GM12878 (cell line): ENCODE measurements around the gene BCOR. TPM values are rescaled to one million over a fixed set of nuclear protein-coding genes. Genes with fewer than 3 reads are reported as not detected.

ENCODE experiments used
- CBFB ChIP-seq: IDR thresholded peaks from 2 replicates; pipeline ENCODE4 v1.6.1; 2016; ENCODE audit warnings: antibody characterized with exemption, low read depth
- CHD4 ChIP-seq: fragments of 200-600 bp; sonication (generic); IDR thresholded peaks from 2 replicates; pipeline ENCODE4 v1.6.1; 2016; ENCODE audit warnings: mild to moderate bottlenecking
- CREB1 ChIP-seq: IDR thresholded peaks from 2 replicates; pipeline ENCODE4 v1.6.1; 2012; ENCODE audit warnings: low read depth, mild to moderate bottlenecking, inconsistent platforms
- EZH2 ChIP-seq: IDR thresholded peaks from 2 replicates; pipeline ENCODE4 v1.6.1; 2012; ENCODE audit warnings: low read depth, mild to moderate bottlenecking, control low read depth, inconsistent platforms, low read length, borderline replicate concordance; ENCODE audit not compliant: control insufficient read depth
- KDM1A ChIP-seq: fragments of 200-600 bp; sonication (generic); IDR thresholded peaks from 2 replicates; pipeline ENCODE4 v1.6.1; 2016; ENCODE audit warnings: borderline replicate concordance
- YY1 ChIP-seq: IDR thresholded peaks from 2 replicates; pipeline ENCODE4 v1.6.1; 2011; ENCODE audit warnings: low read depth, mild to moderate bottlenecking, low read length
- ZNF207 ChIP-seq: fragments of 450-650 bp; IDR thresholded peaks from 2 replicates; pipeline ENCODE4 v1.6.1; 2014; ENCODE audit warnings: antibody characterized with exemption, mild to moderate bottlenecking, borderline replicate concordance
- polyA plus RNA-seq, 11 experiments: library from polyadenylated mRNA; depleted of rRNA in 4 of 11; unstranded in 6 of 11; stranded (reverse) in 5 of 11; fragments of >200 nt; fragmentation: Nextera tagmentation in 4 of 11; fragmentation: Illumina TruSeq in 1 of 11; extraction: Ambion mirVana in 4 of 11; extraction: Trizol in 1 of 11; gene quantifications; 1 replicate in 1 of 11; 2 replicates in 10 of 11; pipeline versions ENCODE4 v1.2.1 to v1.2.3, GENCODE V29; 2011 to 2016; ENCODE audit warnings: inconsistent platforms in 2 of 11, missing spikeins in 2 of 11, low read depth in 1 of 11
- total RNA-seq, 4 experiments: library from RNA; depleted of rRNA in 3 of 4; stranded (reverse); fragments of >200 nt in 3 of 4; fragmentation: Illumina TruSeq in 1 of 4; extraction: Trizol in 1 of 4; gene quantifications; 2 replicates each; pipeline versions ENCODE4 v1.2.1 to v1.2.3, GENCODE V29; 2013 to 2021
- TF ChIP-seq, protein P1 (sequence below): fragments of 450-650 bp; formaldehyde crosslinking; IDR thresholded peaks from 2 replicates; pipeline ENCODE4 v1.5.0; 2022; ENCODE audit warnings: mild to moderate bottlenecking, missing genetic modification characterization
- TF ChIP-seq, protein P2 (sequence below): IDR thresholded peaks from 2 replicates; pipeline ENCODE4 v1.6.1; 2011; ENCODE audit warnings: low read depth, low read length, improper control_type of control experiment, borderline replicate concordance
- TF ChIP-seq, protein P3 (sequence below): fragments of 450-650 bp; IDR thresholded peaks from 2 replicates; pipeline ENCODE4 v1.6.1; 2018; ENCODE audit warnings: borderline replicate concordance, mild to moderate bottlenecking; ENCODE audit not compliant: partially characterized antibody
- TF ChIP-seq, protein P4 (sequence below): IDR thresholded peaks from 2 replicates; pipeline ENCODE4 v1.6.1; 2011; ENCODE audit warnings: low read depth, mild to moderate bottlenecking, low read length, moderate library complexity, borderline replicate concordance; ENCODE audit errors: extremely low read depth
- TF ChIP-seq, protein P5 (sequence below): fragments of 450-650 bp; IDR thresholded peaks from 2 replicates; pipeline ENCODE4 v1.6.1; 2017; ENCODE audit warnings: antibody characterized with exemption, mild to moderate bottlenecking, moderate library complexity

BCOR gene
- total and polyA plus RNA-seq, 10 of the 15 experiments (the other 5 are each of a cell fraction or from before 2014, with no cell fraction given): 5.1 to 16.4 (median 10.1) TPM

DNA sequence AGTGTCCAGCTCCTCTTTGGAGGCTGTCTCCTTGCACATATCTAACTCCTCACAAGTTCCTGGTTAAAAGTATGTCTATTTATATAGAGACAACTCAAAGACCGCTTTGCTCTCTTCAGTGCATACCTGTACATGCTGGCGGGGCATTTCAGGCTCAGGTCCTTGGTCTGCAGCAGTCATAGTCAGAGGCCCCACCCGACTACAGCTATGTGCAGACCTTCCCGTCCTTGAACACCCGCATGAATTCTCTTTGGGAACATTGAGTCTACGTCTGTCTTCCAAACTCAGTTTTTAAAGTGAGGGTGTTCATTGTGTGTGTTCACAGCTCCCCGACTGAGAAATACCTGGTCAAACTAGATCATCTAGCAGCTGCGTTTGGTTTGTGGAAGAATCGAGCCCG, 4.2 kb downstream of the BCOR start (continued):
- TF ChIP-seq, protein P1, sequence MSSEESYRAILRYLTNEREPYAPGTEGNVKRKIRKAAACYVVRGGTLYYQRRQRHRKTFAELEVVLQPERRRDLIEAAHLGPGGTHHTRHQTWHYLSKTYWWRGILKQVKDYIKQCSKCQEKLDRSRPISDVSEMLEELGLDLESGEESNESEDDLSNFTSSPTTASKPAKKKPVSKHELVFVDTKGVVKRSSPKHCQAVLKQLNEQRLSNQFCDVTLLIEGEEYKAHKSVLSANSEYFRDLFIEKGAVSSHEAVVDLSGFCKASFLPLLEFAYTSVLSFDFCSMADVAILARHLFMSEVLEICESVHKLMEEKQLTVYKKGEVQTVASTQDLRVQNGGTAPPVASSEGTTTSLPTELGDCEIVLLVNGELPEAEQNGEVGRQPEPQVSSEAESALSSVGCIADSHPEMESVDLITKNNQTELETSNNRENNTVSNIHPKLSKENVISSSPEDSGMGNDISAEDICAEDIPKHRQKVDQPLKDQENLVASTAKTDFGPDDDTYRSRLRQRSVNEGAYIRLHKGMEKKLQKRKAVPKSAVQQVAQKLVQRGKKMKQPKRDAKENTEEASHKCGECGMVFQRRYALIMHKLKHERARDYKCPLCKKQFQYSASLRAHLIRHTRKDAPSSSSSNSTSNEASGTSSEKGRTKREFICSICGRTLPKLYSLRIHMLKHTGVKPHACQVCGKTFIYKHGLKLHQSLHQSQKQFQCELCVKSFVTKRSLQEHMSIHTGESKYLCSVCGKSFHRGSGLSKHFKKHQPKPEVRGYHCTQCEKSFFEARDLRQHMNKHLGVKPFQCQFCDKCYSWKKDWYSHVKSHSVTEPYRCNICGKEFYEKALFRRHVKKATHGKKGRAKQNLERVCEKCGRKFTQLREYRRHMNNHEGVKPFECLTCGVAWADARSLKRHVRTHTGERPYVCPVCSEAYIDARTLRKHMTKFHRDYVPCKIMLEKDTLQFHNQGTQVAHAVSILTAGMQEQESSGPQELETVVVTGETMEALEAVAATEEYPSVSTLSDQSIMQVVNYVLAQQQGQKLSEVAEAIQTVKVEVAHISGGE (CRISPR knock-in tag): no peak
- no peak for TF ChIP-seq EZH2
- TF ChIP-seq, protein P2, sequence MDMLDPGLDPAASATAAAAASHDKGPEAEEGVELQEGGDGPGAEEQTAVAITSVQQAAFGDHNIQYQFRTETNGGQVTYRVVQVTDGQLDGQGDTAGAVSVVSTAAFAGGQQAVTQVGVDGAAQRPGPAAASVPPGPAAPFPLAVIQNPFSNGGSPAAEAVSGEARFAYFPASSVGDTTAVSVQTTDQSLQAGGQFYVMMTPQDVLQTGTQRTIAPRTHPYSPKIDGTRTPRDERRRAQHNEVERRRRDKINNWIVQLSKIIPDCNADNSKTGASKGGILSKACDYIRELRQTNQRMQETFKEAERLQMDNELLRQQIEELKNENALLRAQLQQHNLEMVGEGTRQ: no peak
- no peak for TF ChIP-seq CBFB
- no peak for TF ChIP-seq CREB1
- TF ChIP-seq, protein P3, sequence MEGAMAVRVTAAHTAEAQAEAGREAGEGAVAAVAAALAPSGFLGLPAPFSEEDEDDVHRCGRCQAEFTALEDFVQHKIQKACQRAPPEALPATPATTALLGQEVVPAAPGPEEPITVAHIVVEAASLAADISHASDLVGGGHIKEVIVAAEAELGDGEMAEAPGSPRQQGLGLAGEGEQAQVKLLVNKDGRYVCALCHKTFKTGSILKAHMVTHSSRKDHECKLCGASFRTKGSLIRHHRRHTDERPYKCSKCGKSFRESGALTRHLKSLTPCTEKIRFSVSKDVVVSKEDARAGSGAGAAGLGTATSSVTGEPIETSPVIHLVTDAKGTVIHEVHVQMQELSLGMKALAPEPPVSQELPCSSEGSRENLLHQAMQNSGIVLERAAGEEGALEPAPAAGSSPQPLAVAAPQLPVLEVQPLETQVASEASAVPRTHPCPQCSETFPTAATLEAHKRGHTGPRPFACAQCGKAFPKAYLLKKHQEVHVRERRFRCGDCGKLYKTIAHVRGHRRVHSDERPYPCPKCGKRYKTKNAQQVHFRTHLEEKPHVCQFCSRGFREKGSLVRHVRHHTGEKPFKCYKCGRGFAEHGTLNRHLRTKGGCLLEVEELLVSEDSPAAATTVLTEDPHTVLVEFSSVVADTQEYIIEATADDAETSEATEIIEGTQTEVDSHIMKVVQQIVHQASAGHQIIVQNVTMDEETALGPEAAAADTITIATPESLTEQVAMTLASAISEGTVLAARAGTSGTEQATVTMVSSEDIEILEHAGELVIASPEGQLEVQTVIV: no peak
- TF ChIP-seq, protein P4, sequence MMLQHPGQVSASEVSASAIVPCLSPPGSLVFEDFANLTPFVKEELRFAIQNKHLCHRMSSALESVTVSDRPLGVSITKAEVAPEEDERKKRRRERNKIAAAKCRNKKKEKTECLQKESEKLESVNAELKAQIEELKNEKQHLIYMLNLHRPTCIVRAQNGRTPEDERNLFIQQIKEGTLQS: no peak
- TF ChIP-seq ZNF207: no peak
- no peak for TF ChIP-seq YY1
- TF ChIP-seq CHD4: no peak
- TF ChIP-seq, protein P5, sequence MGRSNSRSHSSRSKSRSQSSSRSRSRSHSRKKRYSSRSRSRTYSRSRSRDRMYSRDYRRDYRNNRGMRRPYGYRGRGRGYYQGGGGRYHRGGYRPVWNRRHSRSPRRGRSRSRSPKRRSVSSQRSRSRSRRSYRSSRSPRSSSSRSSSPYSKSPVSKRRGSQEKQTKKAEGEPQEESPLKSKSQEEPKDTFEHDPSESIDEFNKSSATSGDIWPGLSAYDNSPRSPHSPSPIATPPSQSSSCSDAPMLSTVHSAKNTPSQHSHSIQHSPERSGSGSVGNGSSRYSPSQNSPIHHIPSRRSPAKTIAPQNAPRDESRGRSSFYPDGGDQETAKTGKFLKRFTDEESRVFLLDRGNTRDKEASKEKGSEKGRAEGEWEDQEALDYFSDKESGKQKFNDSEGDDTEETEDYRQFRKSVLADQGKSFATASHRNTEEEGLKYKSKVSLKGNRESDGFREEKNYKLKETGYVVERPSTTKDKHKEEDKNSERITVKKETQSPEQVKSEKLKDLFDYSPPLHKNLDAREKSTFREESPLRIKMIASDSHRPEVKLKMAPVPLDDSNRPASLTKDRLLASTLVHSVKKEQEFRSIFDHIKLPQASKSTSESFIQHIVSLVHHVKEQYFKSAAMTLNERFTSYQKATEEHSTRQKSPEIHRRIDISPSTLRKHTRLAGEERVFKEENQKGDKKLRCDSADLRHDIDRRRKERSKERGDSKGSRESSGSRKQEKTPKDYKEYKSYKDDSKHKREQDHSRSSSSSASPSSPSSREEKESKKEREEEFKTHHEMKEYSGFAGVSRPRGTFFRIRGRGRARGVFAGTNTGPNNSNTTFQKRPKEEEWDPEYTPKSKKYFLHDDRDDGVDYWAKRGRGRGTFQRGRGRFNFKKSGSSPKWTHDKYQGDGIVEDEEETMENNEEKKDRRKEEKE: no peak
- TF ChIP-seq KDM1A: no peak
